Measurements from ENCODE around the gene HDDC2.

GRCh38 chr6:125275779-125276178 is 26.0 kb downstream of the HDDC2 start:
- TF ChIP-seq CTCF (IDR thresholded peaks at IDR 0.05), result no peak
- no peak for TF ChIP-seq POLR2A (IDR thresholded peaks at IDR 0.05)
